Body of pancreas (tissue), 4 donors: ENCODE measurements around the gene NFIA.

Experiments used
- POLR2A ChIP-seq, 3 donors: fragments of 450-650 bp; IDR thresholded peaks; one replicate each; pipeline ENCODE4 v1.6.1; 2016; ENCODE audit warnings: antibody characterized with exemption in 3 of 3, mild to moderate bottlenecking in 2 of 3
- TF ChIP-seq, protein P1 (sequence below), 7 experiments: fragments of 450-650 bp in 4 of 7; fragments of 200-600 bp in 3 of 7; sonication (generic) in 3 of 7; IDR thresholded peaks; one replicate each; pipeline ENCODE4 v1.5.1; 2016 to 2019; ENCODE audit warnings: antibody characterized with exemption in 7 of 7

DNA sequence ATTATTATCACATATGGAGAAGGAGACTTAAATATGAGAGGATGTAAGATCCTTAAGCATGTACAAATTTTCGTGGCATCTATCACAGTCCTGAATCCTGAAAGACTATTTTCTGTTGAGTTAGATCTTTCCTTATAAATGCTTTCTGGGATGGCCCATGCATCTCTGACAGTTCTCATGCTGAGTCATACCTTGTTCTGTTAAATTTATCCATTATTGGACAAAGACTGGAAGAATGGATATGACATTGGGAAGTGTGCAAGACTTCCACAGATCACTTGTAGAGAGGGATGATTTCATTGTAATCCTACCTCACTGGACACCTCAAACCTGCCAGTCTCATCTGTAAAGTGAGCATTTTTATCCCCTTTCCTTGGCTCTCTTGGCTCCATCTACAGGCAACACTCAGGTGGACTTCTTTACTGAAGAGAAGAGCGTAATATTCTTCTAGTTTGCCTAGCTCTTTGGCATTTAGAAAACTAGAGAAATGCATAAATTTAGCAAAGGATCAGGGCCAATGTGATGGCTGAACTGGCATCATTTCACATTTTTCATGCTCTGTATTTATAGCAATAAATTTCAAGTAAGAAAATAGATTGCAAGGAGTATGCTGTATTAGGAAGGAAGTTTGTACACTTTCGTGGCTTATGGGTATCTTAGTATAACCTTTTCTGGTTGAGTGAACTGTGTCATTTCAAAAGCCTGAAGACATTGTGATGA is 128.2 kb downstream of the NFIA start:
- TF ChIP-seq POLR2A (IDR thresholded peaks at IDR 0.05): no peak
- TF ChIP-seq, protein P1, sequence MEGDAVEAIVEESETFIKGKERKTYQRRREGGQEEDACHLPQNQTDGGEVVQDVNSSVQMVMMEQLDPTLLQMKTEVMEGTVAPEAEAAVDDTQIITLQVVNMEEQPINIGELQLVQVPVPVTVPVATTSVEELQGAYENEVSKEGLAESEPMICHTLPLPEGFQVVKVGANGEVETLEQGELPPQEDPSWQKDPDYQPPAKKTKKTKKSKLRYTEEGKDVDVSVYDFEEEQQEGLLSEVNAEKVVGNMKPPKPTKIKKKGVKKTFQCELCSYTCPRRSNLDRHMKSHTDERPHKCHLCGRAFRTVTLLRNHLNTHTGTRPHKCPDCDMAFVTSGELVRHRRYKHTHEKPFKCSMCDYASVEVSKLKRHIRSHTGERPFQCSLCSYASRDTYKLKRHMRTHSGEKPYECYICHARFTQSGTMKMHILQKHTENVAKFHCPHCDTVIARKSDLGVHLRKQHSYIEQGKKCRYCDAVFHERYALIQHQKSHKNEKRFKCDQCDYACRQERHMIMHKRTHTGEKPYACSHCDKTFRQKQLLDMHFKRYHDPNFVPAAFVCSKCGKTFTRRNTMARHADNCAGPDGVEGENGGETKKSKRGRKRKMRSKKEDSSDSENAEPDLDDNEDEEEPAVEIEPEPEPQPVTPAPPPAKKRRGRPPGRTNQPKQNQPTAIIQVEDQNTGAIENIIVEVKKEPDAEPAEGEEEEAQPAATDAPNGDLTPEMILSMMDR (IDR thresholded peaks at IDR 0.05): no peak
